Measurements from ENCODE around the gene STIP1.

Gene STIP1

GRCh38 chr11:64204080-64204440, 18.1 kb downstream of the STIP1 start:
- TF ChIP-seq ZBTB7A (IDR thresholded peaks at IDR 0.05; ENCODE audit: low read depth) (no peak), CREB1 (IDR thresholded peaks at IDR 0.05; ENCODE audit: low read depth) (no peak), MAX (IDR thresholded peaks at IDR 0.05) (no peak), TEAD4 (IDR thresholded peaks at IDR 0.05) (no peak), TAF1 (IDR thresholded peaks at IDR 0.05; ENCODE audit: low read depth) (no peak), CEBPB (IDR thresholded peaks at IDR 0.05) (no peak), TCF12 (IDR thresholded peaks at IDR 0.05; ENCODE audit: low read depth) (no peak), NFIC (IDR thresholded peaks at IDR 0.05) (no peak), YY1 (IDR thresholded peaks at IDR 0.05; ENCODE audit: low read depth) (no peak), USF1 (IDR thresholded peaks at IDR 0.05) (no peak), RAD21 (IDR thresholded peaks at IDR 0.05; ENCODE audit: low read depth) (no peak), EP300 (IDR thresholded peaks at IDR 0.05; ENCODE audit: borderline replicate concordance) (no peak), EGR1 (IDR thresholded peaks at IDR 0.05) (no peak), FOXM1 (IDR thresholded peaks at IDR 0.05; ENCODE audit: borderline replicate concordance, low read depth) (no peak), REST (IDR thresholded peaks at IDR 0.05; ENCODE audit: low read depth) (no peak)

GRCh38 chr11:64204464-64204989, 18.6 kb downstream of the STIP1 start:
- TF ChIP-seq USF1 (IDR thresholded peaks at IDR 0.05) (no peak), EGR1 (IDR thresholded peaks at IDR 0.05) (no peak), EP300 (IDR thresholded peaks at IDR 0.05; ENCODE audit: borderline replicate concordance) (no peak), REST (IDR thresholded peaks at IDR 0.05; ENCODE audit: low read depth) (no peak), RAD21 (IDR thresholded peaks at IDR 0.05; ENCODE audit: low read depth) (peak; percentile 85), NFIC (IDR thresholded peaks at IDR 0.05) (peak; percentile 96), TEAD4 (IDR thresholded peaks at IDR 0.05) (0 out of 2 replicates have a peak, but pooled peaks have one; percentile 16), FOXM1 (IDR thresholded peaks at IDR 0.05; ENCODE audit: borderline replicate concordance, low read depth) (no peak), TAF1 (IDR thresholded peaks at IDR 0.05; ENCODE audit: low read depth) (no peak), ZBTB7A (IDR thresholded peaks at IDR 0.05; ENCODE audit: low read depth) (no peak)

- TF ChIP-seq NFIC (IDR thresholded peaks at IDR 0.05) (no peak), YY1 (IDR thresholded peaks at IDR 0.05; ENCODE audit: low read depth) (no peak), CREB1 (IDR thresholded peaks at IDR 0.05; ENCODE audit: low read depth) (no peak), EGR1 (IDR thresholded peaks at IDR 0.05) (no peak), RAD21 (IDR thresholded peaks at IDR 0.05; ENCODE audit: low read depth) (no peak), CEBPB (IDR thresholded peaks at IDR 0.05) (no peak), ZBTB7A (IDR thresholded peaks at IDR 0.05; ENCODE audit: low read depth) (no peak), USF1 (IDR thresholded peaks at IDR 0.05) (no peak), FOXM1 (IDR thresholded peaks at IDR 0.05; ENCODE audit: borderline replicate concordance, low read depth) (no peak), EP300 (IDR thresholded peaks at IDR 0.05; ENCODE audit: borderline replicate concordance) (no peak), TCF12 (IDR thresholded peaks at IDR 0.05; ENCODE audit: low read depth) (no peak), TAF1 (IDR thresholded peaks at IDR 0.05; ENCODE audit: low read depth) (no peak)
Observed at GRCh38 chr11:64206457-64207255, 20.7 kb downstream of the STIP1 start, which contains the start of gene FERMT3. FERMT3 (plus strand) TSS chr11:64206721; CDS start chr11:64207365, 644 bp downstream.

- TF ChIP-seq REST (IDR thresholded peaks at IDR 0.05; ENCODE audit: low read depth) (no peak), YY1 (IDR thresholded peaks at IDR 0.05; ENCODE audit: low read depth) (no peak), EGR1 (IDR thresholded peaks at IDR 0.05) (no peak), CREB1 (IDR thresholded peaks at IDR 0.05; ENCODE audit: low read depth) (no peak), EP300 (IDR thresholded peaks at IDR 0.05; ENCODE audit: borderline replicate concordance) (no peak), USF1 (IDR thresholded peaks at IDR 0.05) (no peak), CEBPB (IDR thresholded peaks at IDR 0.05) (no peak), FOXM1 (IDR thresholded peaks at IDR 0.05; ENCODE audit: borderline replicate concordance, low read depth) (no peak), ZBTB7A (IDR thresholded peaks at IDR 0.05; ENCODE audit: low read depth) (no peak), MAX (IDR thresholded peaks at IDR 0.05) (no peak), TAF1 (IDR thresholded peaks at IDR 0.05; ENCODE audit: low read depth) (no peak), NFIC (IDR thresholded peaks at IDR 0.05) (no peak), TEAD4 (IDR thresholded peaks at IDR 0.05) (no peak), RAD21 (IDR thresholded peaks at IDR 0.05; ENCODE audit: low read depth) (no peak)
Observed at GRCh38 chr11:64207256-64208085, 21.5 kb downstream of the STIP1 start.

All from Ishikawa (cell line).